LHCN-M2 (cell line): Measurements from ENCODE around the gene RNF187. TPM values are rescaled to one million over a fixed set of nuclear protein-coding genes. Genes with fewer than 3 reads are reported as not detected.
"Not testable (repeated sequence)": the region's sequence is repeated elsewhere in the genome, so short reads cannot be mapped to it uniquely, and the experiment has no call there.

Experiments
- DNase-seq: peaks from one replicate; pipeline ENCODE4 v3.0.0-alpha.2; 2012; ENCODE audit warnings: low read depth
- total RNA-seq: library from RNA; depleted of rRNA; stranded (reverse); fragments of >200 nt; gene quantifications from 2 replicates; pipeline ENCODE4 v1.2.3, GENCODE V29; 2014

RNF187 gene
- total RNA-seq, 1 experiment from 2014 or later = 82.1 TPM

DNA sequence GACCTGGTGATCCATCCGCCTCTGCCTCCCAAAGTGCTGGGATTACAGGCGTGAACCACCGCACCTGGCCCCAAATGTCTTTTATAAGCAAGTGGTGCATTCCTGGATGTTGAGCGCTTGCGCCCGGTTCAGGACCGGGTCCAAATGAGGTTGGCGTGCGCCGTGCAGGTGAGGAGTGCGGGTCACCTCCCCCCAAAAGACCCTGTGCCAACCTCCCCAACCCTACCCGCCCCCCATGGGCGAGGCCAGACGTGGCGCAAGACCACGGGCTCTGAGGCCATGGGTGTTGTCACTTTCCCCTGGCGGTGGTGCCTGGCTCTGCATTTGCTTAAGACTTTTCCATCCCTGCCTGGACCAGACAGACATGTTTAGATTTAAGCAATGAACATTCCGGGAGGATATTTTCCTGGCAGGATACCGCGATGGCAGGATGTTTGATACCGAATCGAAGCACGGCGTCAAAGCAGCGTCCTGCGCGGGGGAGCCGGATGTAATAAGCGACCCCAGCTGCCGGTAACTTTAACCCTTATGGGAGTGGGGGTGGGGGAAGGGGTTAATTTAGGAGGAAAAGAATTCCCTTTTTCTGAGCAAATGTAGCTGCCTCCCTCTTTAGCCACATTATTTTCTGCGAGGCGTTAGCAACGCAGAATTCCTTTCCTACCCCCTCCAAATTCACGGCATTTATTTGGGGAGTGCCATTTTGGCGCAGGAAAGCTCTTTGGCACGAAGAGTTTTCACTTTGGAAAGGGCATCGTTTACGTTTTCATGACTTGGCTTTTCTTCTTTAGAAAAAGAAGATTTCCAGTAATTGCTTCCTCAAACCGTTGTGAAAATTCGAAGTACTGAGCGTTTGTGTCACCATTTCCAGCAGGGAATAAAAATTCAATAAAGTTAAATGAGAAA is 27.8 kb upstream of the RNF187 start:
- DNase-seq = peak; percentile 36

DNA sequence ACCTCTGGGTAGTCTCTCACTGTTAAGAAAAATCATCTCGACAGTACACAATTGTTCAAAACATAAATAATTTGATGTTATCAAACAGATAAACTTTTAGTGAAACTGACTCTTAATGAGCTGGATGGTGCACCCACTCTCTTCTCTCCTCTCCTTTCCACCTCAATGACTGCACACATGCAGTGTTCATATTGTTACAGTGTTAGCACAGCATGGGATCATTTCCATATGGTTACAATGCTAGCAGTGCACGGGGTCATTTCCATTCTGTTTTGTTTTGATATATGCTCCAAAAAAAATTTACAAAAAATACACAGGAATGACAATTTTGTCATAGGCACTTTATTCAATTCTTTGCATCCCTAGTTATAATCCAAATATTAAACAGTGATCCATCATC is 26.4 kb upstream of the RNF187 start:
- DNase-seq = no peak

DNA sequence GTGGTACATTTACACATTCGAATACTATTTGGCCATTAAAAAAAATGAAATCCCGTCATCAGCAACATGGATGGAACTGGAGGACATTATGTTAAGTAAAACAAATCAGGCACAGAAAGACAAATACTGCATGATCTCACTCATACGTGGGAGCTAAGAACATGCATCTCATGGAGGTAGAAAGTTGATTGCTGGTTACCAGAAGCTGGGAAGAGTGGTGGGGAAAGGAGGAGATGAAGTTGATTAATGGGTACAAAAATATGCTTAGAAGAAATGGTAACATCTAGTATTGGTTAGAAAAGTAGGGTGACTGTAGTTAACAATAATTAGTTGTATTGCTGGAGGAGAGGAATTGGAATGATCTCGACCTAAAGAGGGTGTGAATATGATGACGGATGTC is 24.6 kb upstream of the RNF187 start:
- DNase-seq = no peak

DNA sequence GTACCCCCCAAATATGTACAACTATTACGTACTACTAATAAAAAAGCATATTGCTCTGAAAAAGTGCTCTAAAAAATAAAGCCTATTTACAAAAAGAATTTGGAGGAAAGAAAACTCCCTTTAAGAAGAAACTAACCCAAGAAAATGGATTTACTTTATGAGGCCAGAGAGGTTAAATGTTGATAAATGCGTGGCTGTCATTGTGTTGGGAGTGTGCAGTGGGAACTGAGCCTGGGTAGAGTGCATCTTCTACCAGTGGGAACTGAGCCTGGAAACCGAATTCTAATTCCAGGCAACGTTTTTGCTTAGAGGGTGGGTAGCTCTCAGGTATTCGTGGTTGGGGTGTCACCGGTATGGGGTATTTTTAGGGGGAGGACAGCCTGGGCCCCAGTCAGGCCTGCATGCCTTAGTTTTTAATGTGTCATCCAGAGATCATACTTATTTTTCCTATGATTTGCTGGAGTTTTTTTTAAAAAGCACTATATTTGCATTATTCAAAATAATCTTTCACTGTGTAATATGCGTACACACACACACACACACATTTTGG is 24.1 kb upstream of the RNF187 start:
- DNase-seq = no peak

DNA sequence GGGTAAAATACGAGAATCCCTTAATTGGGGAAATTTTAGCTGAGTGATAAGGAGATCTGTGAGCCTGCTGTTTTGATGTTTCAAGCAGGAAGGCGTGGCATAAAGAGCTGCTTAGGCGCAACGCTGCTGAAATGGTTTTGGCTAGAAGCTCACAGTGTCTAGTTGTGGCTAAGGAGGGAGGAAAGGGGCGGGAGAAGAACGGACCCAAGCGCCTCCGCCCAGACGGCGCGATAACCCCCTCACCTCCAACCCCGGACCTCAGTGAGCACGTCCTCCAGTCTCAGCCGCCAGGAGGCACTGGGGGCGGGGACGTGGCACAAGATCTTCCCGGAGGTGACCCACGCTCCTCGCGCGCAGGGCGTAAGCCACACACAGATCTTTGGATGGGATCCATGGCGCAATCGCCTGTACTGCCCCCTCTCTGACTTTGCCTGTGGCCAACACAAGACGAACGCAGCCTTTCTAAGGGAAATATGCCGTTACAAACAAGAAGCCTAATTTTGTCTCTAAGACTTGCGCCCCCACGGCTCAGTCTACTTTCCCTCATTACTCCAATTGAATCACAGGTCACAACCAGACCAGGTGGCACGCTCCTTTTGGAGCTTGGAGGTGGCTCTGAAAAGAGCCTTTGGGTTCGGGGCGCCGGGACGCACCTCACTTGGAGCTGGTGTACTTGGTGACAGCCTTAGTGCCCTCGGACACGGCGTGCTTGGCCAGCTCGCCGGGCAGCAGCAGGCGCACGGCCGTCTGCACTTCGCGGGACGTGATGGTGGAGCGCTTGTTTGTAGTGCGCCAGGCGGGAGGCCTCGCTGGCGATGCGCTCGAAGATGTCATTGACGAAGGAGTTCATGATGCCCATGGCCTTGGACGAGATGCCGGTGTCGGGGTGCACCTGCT is 23.4 kb upstream of the RNF187 start:
- no peak for DNase-seq

DNA sequence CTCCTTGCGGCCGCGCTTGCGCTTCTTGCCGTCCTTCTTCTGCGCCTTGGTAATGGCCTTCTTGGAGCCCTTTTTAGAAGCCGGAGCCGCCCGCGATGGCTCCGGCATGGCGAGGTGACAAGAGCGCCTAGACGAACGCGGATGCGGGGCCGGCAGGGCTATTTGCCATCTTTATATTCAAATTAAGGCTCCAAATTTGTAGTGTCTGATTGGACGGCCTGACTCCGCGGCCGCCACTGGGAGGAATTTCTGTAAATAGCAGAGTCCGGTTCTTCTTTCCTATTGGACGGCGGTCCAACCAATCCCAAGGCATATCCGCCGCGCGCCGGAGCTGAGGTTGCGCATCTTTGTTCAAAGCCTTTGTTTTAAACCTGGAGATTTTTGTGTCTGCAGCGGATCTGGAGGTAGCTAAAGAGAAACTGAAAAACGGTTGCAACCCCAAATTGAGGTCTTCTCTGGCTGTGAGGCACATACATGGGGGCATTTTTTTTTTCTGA is 22.6 kb upstream of the RNF187 start:
- DNase-seq = no peak

DNA sequence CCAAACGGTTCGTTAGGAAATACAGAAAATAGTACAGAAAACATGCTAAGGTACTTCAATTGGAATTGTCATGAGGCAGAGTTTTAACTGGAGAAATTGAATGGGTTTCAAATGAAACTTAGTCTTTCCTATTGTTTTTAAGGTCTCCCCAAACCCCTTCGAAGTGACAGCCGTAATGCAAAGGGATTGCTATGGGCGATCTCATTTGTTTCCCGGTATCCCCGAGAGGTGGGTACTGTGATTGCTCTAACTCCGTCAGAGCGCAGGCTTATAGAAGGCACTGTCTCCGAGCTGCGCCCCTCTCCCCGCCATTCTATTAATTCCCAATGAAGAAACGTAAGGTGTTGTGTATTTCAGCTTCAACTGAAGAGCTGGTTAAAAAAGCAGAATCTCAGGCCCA is 22.0 kb upstream of the RNF187 start:
- no peak for DNase-seq

DNA sequence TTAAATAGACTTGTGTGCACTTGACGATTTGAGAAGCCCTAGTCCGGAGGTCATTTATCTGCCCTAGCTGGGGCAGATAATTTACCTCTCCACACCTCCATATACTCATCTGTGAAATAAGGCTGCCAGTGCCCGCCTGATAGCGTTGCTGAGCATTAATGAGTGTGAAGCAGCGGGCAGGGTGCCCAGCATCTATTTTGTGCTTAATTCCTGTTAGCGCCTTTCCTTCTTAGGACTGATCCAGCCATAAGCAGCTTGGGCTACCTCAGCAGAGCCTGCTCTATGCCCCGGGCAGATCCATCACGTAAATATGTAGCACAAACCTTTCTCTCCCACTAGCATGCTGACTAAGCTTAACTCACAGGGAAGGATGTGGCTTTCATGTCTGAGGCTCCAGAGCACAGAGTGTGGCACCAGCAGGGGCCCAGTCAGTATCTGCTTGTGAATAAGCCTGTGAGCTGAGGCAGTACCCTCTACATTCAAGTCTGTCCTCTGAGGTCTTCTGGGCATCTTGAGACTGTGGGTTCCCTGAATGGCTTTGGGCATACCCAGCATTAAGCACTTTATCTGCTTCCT is 21.5 kb upstream of the RNF187 start:
- DNase-seq = no peak

DNA sequence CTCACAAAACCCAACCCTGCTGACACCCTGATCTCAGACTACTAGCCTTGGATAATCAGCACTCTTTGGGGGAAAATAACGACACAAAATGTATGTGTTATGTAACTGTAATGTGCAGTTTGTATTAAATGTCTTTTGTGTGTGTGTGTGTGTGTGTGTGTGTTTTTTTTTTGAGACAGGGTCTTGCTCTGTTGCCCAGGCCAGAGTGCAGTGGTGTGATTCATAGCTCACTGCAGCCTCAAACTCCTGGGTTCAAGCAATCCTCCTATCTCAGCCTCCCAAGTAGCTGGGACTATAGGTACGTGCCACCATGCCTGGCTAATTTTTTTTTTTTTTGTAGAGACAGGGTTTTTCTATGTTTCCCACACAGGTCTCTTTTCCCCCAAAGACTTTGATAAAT is 19.0 kb upstream of the RNF187 start:
- DNase-seq = not testable (repeated sequence)

DNA sequence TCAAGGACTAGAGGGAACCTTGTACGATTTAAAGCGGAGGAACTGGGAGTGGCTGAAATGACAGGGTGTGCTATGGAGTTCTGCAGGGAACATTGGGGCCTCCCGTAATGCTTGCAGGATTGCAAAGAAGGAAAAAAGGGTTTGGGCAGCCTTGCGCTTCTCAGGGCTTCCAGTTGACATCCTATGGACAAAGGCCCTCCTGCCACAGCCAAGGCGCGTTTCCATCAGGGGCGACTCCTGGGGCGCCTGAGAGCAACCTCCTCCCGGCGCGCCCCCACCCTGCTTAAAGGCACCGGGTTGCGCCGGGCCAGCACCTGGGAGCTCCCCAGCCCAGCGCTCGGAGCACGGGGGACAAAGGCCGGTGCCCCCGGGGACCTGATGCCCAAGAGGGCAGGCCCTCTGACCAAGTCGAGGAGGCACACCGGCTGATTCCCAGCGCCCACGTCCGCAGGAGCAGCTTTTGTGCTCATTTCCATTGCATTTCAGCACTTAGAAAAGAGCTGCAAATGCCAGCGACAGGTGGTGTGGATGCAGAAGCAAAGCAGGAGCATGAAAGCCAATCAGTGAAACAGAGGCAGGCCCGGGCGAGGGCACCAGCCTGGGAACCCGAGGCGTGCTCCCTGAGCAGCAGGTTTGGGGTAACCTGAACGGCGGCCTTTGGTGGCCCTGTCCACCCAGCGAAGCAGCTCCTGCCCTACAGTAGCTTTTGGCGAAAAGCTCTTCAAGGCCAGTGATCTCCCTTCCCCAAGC is 17.6 kb upstream of the RNF187 start:
- no peak for DNase-seq

DNA sequence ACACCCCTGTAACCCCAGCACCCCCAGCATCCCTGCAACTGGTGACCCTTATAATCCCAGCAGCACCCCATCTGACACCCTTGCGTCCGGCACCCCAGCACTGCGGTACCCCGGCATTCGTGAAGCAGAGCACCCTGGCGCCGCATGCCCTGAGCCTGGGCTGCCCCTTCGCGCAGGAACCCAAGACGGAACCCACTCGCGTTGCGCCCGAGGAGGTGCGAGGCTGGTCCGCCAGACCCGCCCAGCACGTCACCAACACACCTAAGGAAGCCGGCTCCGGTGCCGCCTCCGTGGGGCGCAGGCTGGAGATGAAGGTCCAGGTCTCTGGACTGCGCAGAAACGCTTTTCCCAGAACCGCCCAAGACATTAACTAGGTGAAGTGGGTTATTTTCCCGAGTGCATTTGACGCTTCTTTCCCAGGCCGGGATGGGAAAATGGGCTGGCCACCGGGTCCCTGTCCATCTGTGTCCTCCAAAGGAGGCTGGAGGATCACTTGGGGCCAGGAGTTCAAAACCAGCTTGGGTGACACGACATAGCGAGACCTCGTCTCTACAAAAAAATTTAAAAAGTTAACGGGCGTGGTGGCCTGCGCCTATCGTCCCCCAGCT is 15.9 kb upstream of the RNF187 start:
- DNase-seq = no peak

DNA sequence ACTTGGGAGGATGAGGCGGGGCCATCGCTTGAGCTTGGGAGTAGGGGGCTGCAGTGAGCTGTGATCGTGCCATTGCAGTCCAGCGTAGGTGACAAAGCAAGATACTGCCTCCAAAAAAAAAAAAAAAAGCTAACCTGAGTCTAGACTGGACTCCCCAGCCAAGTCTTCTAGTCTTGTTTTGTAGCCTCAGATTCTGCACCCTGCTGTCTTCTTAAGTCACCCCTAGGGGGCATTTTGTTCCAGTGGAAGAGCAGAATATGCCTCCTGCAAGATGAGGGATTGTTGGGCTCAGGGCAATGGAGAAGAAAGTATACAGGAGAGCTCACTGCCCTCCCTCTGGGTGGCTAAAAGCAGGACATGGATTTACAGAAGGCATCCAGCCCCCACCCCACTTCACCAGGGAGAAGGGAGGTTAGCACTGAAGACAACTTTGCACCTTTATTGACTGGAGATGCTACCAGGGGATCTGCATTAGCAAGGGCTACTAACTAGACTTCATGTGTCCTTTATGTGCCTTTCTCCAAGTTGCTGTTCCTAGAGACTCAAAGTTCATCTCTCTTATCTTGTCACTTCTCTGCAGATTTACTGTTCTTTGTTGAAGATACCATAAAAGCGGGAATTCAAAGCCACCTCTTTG is 15.3 kb upstream of the RNF187 start:
- peak; percentile 41 for DNase-seq

DNA sequence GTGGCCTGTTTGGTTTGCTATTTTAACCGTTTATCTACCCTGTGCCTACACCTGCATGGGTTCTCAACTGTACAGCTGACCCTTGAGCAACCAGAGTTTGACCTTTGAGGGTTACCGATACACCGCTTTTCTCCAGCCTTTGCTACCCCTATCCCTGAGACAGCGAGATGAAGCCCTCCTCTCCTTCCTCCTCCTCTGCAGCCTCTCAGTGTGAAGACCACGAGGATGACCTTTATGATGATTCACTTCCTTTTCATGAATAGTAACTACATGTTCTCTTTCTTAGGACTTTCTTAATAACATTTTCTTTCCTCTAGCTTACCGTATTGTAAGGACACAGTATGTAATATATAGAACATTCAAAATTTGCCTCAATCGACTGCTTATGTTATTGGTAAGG is 14.5 kb upstream of the RNF187 start:
- no peak for DNase-seq

DNA sequence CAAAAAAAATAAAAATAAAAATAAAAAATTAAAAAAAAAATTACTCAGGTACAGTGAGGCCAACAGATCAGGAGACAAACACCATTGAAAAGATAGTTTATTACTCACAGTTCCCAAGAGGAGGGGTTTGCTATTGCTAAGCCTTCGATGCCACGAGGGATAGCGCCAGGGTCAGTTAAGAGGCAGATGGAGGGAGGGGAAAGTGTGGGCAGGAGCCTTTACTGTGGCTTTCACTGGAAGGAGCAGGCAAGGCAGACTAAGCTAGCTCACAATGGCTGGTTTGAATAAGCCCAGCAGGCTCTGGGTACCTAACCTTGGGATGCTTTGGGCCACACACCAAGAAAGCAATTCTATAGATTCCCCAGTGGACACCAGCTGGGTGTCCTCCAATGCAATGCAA is 12.7 kb upstream of the RNF187 start:
- no peak for DNase-seq

DNA sequence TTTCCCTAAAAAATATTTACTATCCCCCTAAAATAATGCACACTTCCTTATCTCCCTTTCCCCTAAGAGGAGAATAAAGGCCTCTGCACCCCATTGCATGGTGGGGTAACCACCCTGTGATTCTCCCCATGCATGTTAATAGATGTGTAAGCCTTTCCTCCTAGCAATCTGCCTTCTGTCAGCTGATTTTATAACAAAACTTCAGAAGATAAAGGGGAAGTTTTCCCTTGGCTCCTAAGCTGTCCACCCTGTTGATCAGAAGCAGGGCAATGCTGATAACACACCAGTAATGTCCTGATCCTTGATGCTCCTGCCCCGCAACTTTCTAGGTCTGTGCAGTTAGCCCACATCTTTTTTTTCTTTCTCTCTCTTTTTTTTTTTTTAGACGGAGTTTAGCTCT is 11.4 kb upstream of the RNF187 start:
- DNase-seq = no peak

DNA sequence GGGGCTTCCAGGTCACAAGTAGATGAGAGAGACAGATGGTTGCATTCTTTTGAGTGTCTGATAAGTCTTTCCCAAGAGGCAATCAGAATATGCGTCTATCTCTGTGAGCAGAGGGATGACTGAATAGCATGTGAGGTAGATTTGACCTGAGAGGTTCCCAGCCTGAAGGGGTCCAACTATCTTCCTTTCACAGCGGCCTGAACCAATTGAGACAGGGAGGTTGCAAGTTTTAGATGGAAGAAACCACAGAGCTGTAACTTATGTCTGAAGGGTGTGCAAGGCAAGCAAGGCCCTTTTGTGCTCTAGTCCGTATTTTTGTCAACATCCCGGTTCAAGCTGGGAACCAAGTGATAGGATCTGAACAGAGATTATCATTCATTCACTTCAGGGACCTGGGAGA is 9.9 kb upstream of the RNF187 start:
- DNase-seq = no peak

DNA sequence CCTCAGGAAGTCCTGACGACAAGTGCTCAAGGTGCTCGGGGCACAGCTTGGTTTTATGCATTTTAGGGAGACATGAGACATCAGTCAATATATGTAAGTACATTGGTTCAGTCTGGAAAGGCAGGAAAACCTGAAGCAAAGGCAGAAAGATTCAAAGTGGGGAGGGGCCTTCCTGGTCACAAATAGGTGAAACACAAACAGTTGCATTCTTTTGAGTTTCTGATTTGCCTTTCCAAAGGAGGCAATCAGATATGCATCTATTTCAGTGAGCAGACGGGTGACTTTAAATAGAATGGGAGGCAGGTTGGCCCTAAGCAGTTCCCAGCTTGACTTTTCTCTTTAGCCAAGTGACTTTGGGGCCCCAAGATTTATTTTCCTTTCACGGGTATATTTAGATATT is 8.9 kb upstream of the RNF187 start:
- no peak for DNase-seq

DNA sequence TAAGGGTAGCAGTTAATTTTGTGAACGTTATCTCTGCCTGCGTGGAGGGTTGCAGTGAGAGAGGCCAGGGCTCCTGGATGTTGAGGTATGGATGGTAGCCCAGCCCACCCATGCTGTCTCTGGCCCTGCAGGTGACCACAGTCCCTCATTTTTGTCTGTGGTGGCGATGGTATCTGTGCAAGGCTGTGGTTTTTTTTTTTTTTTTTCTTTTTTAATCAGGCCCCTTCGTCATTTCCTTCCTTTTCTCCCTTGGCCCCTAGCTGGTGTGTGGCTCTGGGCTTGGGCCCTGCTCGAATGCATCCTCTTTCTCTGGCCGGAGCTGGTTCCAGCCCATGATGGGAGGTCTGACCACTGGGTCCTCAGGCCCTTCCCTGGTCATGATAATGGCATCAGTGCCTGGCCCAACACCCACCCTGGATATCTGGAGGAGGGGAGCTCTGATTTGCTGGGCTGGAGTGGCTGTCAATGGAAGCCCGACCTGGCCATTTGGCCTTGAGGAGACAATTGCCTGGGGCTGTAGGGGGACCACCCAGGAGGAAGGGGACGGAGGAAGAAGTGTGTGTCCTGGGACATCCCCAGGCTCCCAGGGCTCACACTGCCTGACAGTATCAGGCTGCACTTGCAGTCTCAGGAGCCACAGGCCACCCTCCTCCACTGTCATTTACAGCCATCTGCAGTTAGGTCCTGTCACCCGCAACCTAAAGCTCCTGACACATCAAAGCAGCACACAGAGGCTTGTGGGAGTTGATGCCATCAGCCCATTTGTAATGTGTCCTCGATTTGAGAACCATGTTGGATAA is 8.1 kb upstream of the RNF187 start:
- DNase-seq = no peak

DNA sequence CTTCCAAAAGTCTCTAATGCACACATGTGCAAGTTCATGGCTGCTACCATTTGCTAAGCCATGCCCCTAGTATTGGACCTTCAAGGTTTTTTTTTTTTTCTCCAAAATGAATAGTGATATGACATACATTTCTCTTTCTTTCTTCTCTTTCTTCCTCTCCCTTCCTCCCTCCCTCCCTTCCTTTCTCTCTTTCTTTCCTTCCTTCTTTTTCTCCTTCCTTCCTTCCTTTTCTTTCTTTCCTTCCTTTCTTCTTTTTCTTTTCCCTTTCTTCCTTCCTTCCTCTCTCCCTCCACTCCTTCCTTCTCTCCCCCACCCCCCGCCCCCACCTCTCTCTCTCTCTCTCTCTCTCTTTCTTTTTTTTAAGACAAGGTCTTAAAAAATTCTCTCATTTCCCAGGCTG is 3.4 kb upstream of the RNF187 start:
- no peak for DNase-seq
